GM18505 (cell line): Measurements from ENCODE around the gene ETV5.

Experiments used
- ATAC-seq: cut with Tn5 transposase; IDR thresholded peaks from one replicate; pipeline ENCODE4 v1.9.1; 2021; ENCODE audit not compliant: unreplicated experiment
- POLR2A ChIP-seq: IDR thresholded peaks from 4 replicates; pipeline ENCODE4 v1.6.1; 2011; ENCODE audit warnings: borderline replicate concordance; ENCODE audit not compliant: insufficient read depth, insufficient read length; ENCODE audit errors: extremely low read depth

Gene ETV5

GRCh38 chr3:186081678-186082077 lies 27.2 kb downstream of the ETV5 start:
- TF ChIP-seq POLR2A: no peak
- no peak for ATAC-seq

- no peak for ATAC-seq
- TF ChIP-seq POLR2A: no peak
Observed at GRCh38 chr3:186080849-186081438, 27.9 kb downstream of the ETV5 start.

- no peak for TF ChIP-seq POLR2A
- no peak for ATAC-seq
Observed at GRCh38 chr3:186079925-186080324, 29.0 kb downstream of the ETV5 start.

GRCh38 chr3:186077466-186077865 lies 31.4 kb downstream of the ETV5 start:
- no peak for ATAC-seq
- TF ChIP-seq POLR2A: no peak

GRCh38 chr3:186075931-186076567 lies 32.8 kb downstream of the ETV5 start:
- TF ChIP-seq POLR2A: no peak
- no peak for ATAC-seq

GRCh38 chr3:186075489-186075888 lies 33.4 kb downstream of the ETV5 start:
- no peak for ATAC-seq
- no peak for TF ChIP-seq POLR2A

GRCh38 chr3:186073641-186074040 lies 35.2 kb downstream of the ETV5 start:
- no peak for TF ChIP-seq POLR2A
- ATAC-seq: no peak

GRCh38 chr3:186070996-186071395 lies 37.9 kb downstream of the ETV5 start:
- no peak for TF ChIP-seq POLR2A
- no peak for ATAC-seq

GRCh38 chr3:186070550-186070949 lies 38.3 kb downstream of the ETV5 start:
- no peak for ATAC-seq
- TF ChIP-seq POLR2A: no peak

GRCh38 chr3:186070133-186070532 lies 38.8 kb downstream of the ETV5 start:
- no peak for ATAC-seq
- no peak for TF ChIP-seq POLR2A

- no peak for ATAC-seq
- TF ChIP-seq POLR2A: no peak
Observed at GRCh38 chr3:186069199-186069598, 39.7 kb downstream of the ETV5 start.

GRCh38 chr3:186068243-186068552 lies 40.7 kb downstream of the ETV5 start:
- no peak for ATAC-seq
- no peak for TF ChIP-seq POLR2A

- ATAC-seq: no peak
- TF ChIP-seq POLR2A: no peak
Observed at GRCh38 chr3:186067360-186068242, 41.3 kb downstream of the ETV5 start.

GRCh38 chr3:186060222-186060621 lies 48.7 kb downstream of the ETV5 start:
- ATAC-seq: no peak
- no peak for TF ChIP-seq POLR2A
